Thoracic aorta (tissue), 2 donors: ENCODE measurements around the gene XIAP. TPM values are rescaled to one million over a fixed set of nuclear protein-coding genes. Genes with fewer than 3 reads are reported as not detected.
"Not testable (repeated sequence)": the region's sequence is repeated elsewhere in the genome, so short reads cannot be mapped to it uniquely, and the experiment has no call there.

Source experiments
- ATAC-seq: fragments of 150-250 bp; one replicate; pipeline ENCODE4 v1.8.0; 2017; ENCODE audit warnings: low read depth; ENCODE audit not compliant: insufficient number of reproducible peaks, low FRiP score
- DNase-seq: peaks from one replicate; pipeline ENCODE4 v3.0.0-alpha.2; 2020; ENCODE audit warnings: low spot score
- H3K27ac ChIP-seq, 2 donors: fragments of 200-600 bp; sonication (generic); 1 replicate in 1 of 2; 2 replicates in 1 of 2; pipeline ENCODE4 v1.5.1; 2016; ENCODE audit warnings: mild to moderate bottlenecking in 2 of 2, moderate library complexity in 2 of 2
- H3K27me3 ChIP-seq: fragments of 200-600 bp; sonication (generic); replicated peaks from 2 replicates; pipeline ENCODE4 v1.6.0; 2016; ENCODE audit warnings: mild to moderate bottlenecking; ENCODE audit not compliant: insufficient read depth
- H3K36me3 ChIP-seq: fragments of 200-600 bp; sonication (generic); one replicate; pipeline ENCODE4 v1.5.1; 2016
- H3K4me1 ChIP-seq, 2 donors: fragments of 200-600 bp; sonication (generic); 1 replicate in 1 of 2; 2 replicates in 1 of 2; pipeline versions ENCODE4 v1.5.1 to v1.6.0; 2016; ENCODE audit warnings: low read depth in 2 of 2, mild to moderate bottlenecking in 1 of 2; ENCODE audit not compliant: control insufficient read depth in 1 of 2
- H3K4me3 ChIP-seq: fragments of 200-600 bp; sonication (generic); 2 replicates; pipeline ENCODE4 v1.5.1; 2016; ENCODE audit warnings: mild to moderate bottlenecking
- H3K9me3 ChIP-seq: fragments of 200-600 bp; sonication (generic); 2 replicates; pipeline ENCODE4 v1.5.1; 2016
- CTCF ChIP-seq: fragments of 200-600 bp; sonication (generic); IDR thresholded peaks from one replicate; pipeline ENCODE4 v1.5.1; 2019; ENCODE audit warnings: antibody characterized with exemption
- total RNA-seq, 2 donors: library from RNA; depleted of rRNA; stranded (reverse); fragments of >200 nt; gene quantifications; one replicate each; pipeline versions ENCODE4 v1.1.0 to v1.2.3, GENCODE V29; 2016

Gene XIAP
- total RNA-seq, 2 donors from 2014 or later: 18.3 to 78.5 TPM

- Histone ChIP-seq H3K27me3 (no peaks in the 10 kb centered on the region), H3K36me3 (no peaks in the 10 kb centered on the region), H3K9me3 (no peaks in the 10 kb centered on the region), H3K4me3 (no peak overlapping the region), H3K4me1 (no peaks in the 10 kb centered on the region), H3K27ac (no peak overlapping the region)
- ATAC-seq: no peak
- TF ChIP-seq CTCF: no peak
- DNase-seq: no peak
Measured at GRCh38 chrX:123924186-123924585, 64.3 kb downstream of the XIAP start.

GRCh38 chrX:123927845-123928244 is 68.0 kb downstream of the XIAP start:
- TF ChIP-seq CTCF: no peak
- Histone ChIP-seq H3K4me3 (no peak overlapping the region), H3K9me3 (no peaks in the 10 kb centered on the region), H3K27ac (no peak overlapping the region), H3K4me1 (no peaks in the 10 kb centered on the region), H3K36me3 (no peaks in the 10 kb centered on the region), H3K27me3 (no peaks in the 10 kb centered on the region)
- no peak for DNase-seq
- ATAC-seq: no peak

- ATAC-seq, H3K27me3 ChIP-seq, H3K9me3 ChIP-seq, H3K4me1 ChIP-seq, DNase-seq, H3K36me3 ChIP-seq, H3K4me3 ChIP-seq, H3K27ac ChIP-seq: not testable (repeated sequence)
Measured at GRCh38 chrX:123932055-123932454, 72.2 kb downstream of the XIAP start.

- H3K4me1 ChIP-seq: no peaks in the 10 kb centered on the region
- no peak for TF ChIP-seq CTCF
- no peaks in the 10 kb centered on the region for H3K9me3 ChIP-seq
- no peak overlapping the region for H3K4me3 ChIP-seq
- ATAC-seq (no peak), DNase-seq (no peak)
- H3K36me3 ChIP-seq: no peaks in the 10 kb centered on the region
- H3K27me3 ChIP-seq: no peaks in the 10 kb centered on the region
- H3K27ac ChIP-seq: no peak overlapping the region
Measured at GRCh38 chrX:123943074-123943473, 83.2 kb downstream of the XIAP start.

GRCh38 chrX:123943488-123943887 is 83.6 kb downstream of the XIAP start:
- no peak overlapping the region for H3K4me3 ChIP-seq
- no peaks in the 10 kb centered on the region for H3K4me1 ChIP-seq
- H3K36me3 ChIP-seq: no peaks in the 10 kb centered on the region
- no peaks in the 10 kb centered on the region for H3K9me3 ChIP-seq
- ATAC-seq (no peak), DNase-seq (no peak)
- no peak for TF ChIP-seq CTCF
- H3K27me3 ChIP-seq: no peaks in the 10 kb centered on the region
- no peak overlapping the region for H3K27ac ChIP-seq

GRCh38 chrX:123949846-123950245 is 90.0 kb downstream of the XIAP start:
- Histone ChIP-seq H3K4me3 (no peak overlapping the region), H3K27me3 (no peaks in the 10 kb centered on the region), H3K9me3 (no peaks in the 10 kb centered on the region), H3K4me1 (no peaks in the 10 kb centered on the region), H3K36me3 (no peaks in the 10 kb centered on the region), H3K27ac (no peak overlapping the region)
- TF ChIP-seq CTCF: no peak
- ATAC-seq: no peak
- no peak for DNase-seq
